NCI-H345 (cell line): ENCODE measurements around the gene AMY2B.
"Not testable (repeated sequence)": the region's sequence is repeated elsewhere in the genome, so short reads cannot be mapped to it uniquely, and the experiment has no call there.

Source experiments
- DNase-seq: peaks from one replicate; lab custom pipeline; 2025; lab: John Stamatoyannopoulos, UW

The AMY2B gene

DNA sequence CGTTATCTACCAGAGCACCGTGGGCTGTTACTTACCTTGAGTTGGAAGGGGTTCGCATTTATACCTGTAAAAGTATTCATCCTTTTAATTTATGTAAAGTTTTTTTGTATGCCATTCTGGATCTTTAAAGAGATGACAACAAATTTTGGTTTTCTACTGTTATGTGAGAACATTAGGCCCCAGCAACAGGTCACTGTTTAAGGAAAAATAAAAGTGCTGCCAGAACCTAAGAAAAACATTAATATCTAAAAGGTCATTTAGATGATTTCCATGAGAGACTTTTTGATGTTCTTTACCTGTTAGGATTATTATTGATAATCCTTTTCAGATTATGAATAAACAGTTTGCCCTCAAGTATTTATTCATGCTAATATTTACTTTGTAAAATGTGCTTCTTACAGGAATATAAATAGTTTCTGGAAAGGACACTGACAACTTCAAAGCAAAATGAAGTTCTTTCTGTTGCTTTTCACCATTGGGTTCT is 45.6 kb downstream of the AMY2B start, which contains the start of gene AMY2A:
AMY2A (plus strand) TSS at position 434 of the 484 bp plus-strand sequence; CDS start at position 448, 14 bp downstream.
- not testable (repeated sequence) for DNase-seq

DNA sequence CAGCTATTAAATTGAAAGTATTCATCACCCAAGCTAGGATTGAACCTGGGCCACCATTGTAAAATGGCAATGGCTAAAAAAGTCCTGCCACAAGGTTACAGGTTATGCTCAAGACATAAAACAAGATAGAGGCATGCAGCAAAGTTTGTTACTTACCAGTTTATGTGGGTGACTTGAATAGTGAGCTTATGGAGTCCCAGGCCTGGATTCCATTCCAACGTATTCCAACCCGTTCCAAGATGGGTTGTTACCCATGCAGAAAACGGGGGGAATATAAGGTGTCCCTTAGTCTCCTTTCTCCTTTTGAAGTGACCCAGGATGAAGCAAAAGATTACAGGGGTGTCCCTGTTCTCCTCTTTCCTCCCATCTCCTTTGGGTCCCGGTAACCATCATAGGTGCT is 56.0 kb downstream of the AMY2B start:
- not testable (repeated sequence) for DNase-seq
